Muscle layer of duodenum (tissue), 2 donors: ENCODE data around the gene ASCC1.

Experiments
- H3K27ac ChIP-seq: one replicate; pipeline ENCODE4 v1.7.0; 2013; ENCODE audit warnings: mild to moderate bottlenecking, low read length
- H3K27me3 ChIP-seq: one replicate; pipeline ENCODE4 v1.7.0; 2013; ENCODE audit warnings: low read depth, mild to moderate bottlenecking, control low read depth, low read length
- H3K36me3 ChIP-seq, 2 donors: one replicate each; pipeline ENCODE4 v1.7.0; 2013; ENCODE audit warnings: low read length in 2 of 2, control low read depth in 1 of 2, mild to moderate bottlenecking in 1 of 2; ENCODE audit not compliant: insufficient read depth in 2 of 2, control insufficient read depth in 1 of 2
- H3K4me1 ChIP-seq, 2 donors: one replicate each; pipeline ENCODE4 v1.7.0; 2013; ENCODE audit warnings: low read length in 2 of 2, mild to moderate bottlenecking in 2 of 2, control low read depth in 1 of 2, moderate library complexity in 1 of 2; ENCODE audit not compliant: insufficient read depth in 2 of 2, control insufficient read depth in 1 of 2
- H3K4me3 ChIP-seq, 2 donors: one replicate each; pipeline ENCODE4 v1.7.0; 2013; ENCODE audit warnings: low read length in 2 of 2, low read depth in 1 of 2, mild to moderate bottlenecking in 1 of 2
- H3K9me3 ChIP-seq, 2 donors: one replicate each; pipeline ENCODE4 v1.7.0; 2013; ENCODE audit warnings: low read length in 2 of 2, control low read depth in 1 of 2, mild to moderate bottlenecking in 1 of 2; ENCODE audit not compliant: control insufficient read depth in 1 of 2
- donor health status: healthy.

Gene ASCC1

DNA sequence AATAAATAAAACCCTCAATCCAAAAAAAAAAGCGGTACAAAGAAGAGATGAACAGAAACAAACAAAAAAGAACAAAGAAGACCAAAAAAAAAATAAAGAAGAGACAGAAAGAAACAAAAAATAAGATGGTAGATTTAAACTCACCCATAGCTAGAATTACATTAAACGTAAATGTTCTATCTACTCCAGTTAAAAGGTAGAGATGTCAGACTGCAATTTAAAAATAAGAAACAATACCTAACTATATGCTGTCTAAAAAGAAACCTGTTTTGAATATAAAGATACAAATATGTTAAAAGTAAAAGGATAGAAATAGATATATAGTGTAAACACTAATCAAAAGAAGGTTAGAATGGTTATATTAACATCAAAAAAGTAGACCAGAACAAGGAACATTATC, 31.9 kb downstream of the ASCC1 start:
- H3K27me3 ChIP-seq: no peaks in the 10 kb centered on the region
- no peaks in the 10 kb centered on the region for H3K4me1 ChIP-seq
- no peak overlapping the region for H3K4me3 ChIP-seq
- peaks cover 0 to under 1% of the 10 kb centered on the region in 2 donors for H3K36me3 ChIP-seq
- H3K27ac ChIP-seq: no peak overlapping the region
- H3K9me3 ChIP-seq: peaks cover 0 to 3% of the 10 kb centered on the region in 2 donors

DNA sequence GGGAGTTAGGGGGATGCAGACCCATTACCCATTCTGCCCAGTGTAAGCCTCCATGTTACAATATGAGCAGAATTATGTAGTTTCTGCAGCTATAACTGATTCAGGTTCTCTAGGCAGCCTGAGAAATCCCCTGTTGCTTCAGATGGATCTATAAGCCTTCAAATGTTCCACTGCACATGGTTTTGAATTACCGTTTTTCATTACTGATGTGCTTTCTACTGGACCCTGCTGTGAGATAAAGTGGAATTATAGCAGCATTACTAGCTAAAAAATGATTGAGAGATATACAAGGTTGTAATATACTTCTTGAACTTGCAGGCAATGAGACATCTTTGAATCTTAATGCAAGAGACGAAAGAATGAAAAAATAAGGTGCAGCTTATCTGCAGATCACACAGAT, 38.6 kb downstream of the ASCC1 start:
- H3K4me1 ChIP-seq: no peaks in the 10 kb centered on the region
- H3K36me3 ChIP-seq: peaks cover 4 to 5% of the 10 kb centered on the region in 2 donors
- no peaks in the 10 kb centered on the region for H3K27me3 ChIP-seq
- H3K27ac ChIP-seq: no peak overlapping the region
- no peaks in the 10 kb centered on the region for H3K9me3 ChIP-seq
- H3K4me3 ChIP-seq: no peak overlapping the region

GRCh38 chr10:72176701-72177100, 39.4 kb downstream of the ASCC1 start:
- no peaks in the 10 kb centered on the region for H3K4me1 ChIP-seq
- peaks cover 4 to 5% of the 10 kb centered on the region in 2 donors for H3K36me3 ChIP-seq
- H3K27me3 ChIP-seq: no peaks in the 10 kb centered on the region
- no peak overlapping the region for H3K27ac ChIP-seq
- no peaks in the 10 kb centered on the region for H3K9me3 ChIP-seq
- no peak overlapping the region for H3K4me3 ChIP-seq

DNA sequence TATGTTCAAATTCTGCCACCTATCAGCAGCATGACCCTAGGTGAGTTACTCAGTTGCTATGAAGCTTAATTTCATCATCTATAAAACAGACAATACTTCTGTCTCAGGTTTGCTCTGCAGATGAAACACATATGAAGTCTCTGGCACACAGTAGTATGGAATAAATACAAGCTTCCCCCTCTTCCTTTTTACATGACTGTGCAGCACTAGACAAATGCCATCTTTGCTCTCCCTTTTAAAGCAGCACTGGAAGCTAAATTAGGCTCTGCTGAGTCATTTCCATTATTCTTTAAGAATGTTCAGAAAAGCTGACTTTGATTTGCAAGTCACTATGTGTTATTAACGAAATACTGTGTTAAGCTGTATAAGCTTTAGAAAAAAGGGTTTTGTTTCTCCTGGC, 40.9 kb downstream of the ASCC1 start:
- no peak overlapping the region for H3K4me3 ChIP-seq
- H3K27ac ChIP-seq: no peak overlapping the region
- no peaks in the 10 kb centered on the region for H3K4me1 ChIP-seq
- H3K9me3 ChIP-seq: no peaks in the 10 kb centered on the region
- H3K27me3 ChIP-seq: no peaks in the 10 kb centered on the region
- peaks cover 4 to 5% of the 10 kb centered on the region in 2 donors for H3K36me3 ChIP-seq

GRCh38 chr10:72174297-72174662, 41.8 kb downstream of the ASCC1 start:
- H3K9me3 ChIP-seq: no peaks in the 10 kb centered on the region
- no peaks in the 10 kb centered on the region for H3K27me3 ChIP-seq
- peaks cover 4 to 5% of the 10 kb centered on the region in 2 donors for H3K36me3 ChIP-seq
- no peaks in the 10 kb centered on the region for H3K4me1 ChIP-seq
- no peak overlapping the region for H3K27ac ChIP-seq
- H3K4me3 ChIP-seq: no peak overlapping the region

DNA sequence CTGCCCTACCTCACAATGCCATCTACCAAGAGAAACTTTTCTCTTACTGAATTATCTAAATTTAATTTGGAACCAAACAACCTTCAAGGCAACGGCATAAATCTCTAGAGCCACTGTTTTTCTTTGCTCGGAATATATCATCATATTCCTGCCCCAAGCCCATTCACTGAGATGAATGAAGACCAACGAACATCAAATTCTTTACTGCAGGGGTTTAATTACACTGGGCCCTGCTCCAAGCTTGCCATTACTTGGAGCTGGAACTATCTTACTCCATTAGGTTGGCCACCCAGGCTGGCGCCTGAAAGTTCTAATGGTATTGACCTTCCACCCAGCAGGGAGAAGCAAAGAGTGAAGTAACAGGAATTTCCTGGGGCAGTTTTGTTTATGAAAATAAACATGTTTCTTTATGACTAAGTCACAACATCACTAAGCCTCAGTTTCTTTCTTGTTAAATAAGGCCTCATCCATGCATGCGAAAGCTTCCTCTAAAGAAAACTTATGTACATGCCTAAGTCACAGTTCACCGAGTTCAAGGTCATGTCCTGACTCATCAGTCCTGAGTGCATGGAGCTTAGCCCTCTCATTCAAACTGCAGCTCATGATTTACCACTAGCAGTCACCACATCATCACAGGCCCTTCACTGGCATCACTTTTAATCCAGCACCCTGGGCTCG, 42.3 kb downstream of the ASCC1 start:
- Histone ChIP-seq H3K27ac (no peak overlapping the region), H3K4me3 (no peak overlapping the region), H3K36me3 (peaks cover 0 to 5% of the 10 kb centered on the region in 2 donors), H3K9me3 (no peaks in the 10 kb centered on the region), H3K27me3 (no peaks in the 10 kb centered on the region), H3K4me1 (no peaks in the 10 kb centered on the region)

DNA sequence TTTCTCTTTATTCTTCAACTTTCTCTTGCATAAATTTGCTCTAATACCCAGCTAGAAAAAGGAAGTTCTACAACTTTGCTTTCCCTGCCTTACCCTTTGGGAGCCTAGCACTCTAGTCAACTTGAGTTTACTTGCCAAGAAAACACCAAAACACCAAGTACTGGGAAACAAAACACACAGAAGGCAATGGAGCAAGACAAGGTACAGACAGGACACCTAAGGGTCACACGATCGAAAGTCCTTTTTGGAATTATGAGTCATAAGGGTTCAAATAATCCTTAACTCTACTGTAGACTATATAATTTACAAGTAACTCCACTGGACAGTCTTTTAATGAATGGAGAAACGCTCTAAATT, 42.8 kb downstream of the ASCC1 start:
- no peaks in the 10 kb centered on the region for H3K9me3 ChIP-seq
- no peak overlapping the region for H3K4me3 ChIP-seq
- no peaks in the 10 kb centered on the region for H3K4me1 ChIP-seq
- H3K27ac ChIP-seq: no peak overlapping the region
- no peaks in the 10 kb centered on the region for H3K27me3 ChIP-seq
- H3K36me3 ChIP-seq: peaks cover 2 to 4% of the 10 kb centered on the region in 2 donors

DNA sequence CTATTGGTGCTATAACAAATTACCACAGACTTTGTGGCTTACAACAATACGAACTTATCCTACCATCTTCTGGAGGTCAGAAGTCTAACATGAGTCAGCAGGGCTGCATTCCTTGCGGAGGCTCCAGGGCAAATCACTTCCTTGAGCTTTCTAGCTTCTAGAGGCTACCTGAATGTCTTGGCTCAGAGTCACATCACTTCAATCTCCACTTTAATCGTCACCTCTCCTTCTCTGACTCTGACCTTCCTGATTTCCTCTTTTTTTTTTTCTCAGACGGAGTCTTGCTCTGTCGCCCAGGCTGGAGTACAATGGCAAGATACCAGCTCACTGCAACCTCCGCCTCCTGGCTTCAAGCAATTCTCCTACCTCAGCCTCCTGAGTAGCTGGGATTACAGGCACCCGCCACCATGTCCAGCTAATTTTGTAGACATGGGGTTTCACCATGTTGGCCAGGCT, 44.9 kb downstream of the ASCC1 start:
- Histone ChIP-seq H3K27ac (no peak overlapping the region), H3K4me1 (no peaks in the 10 kb centered on the region)

GRCh38 chr10:72170733-72171132, 45.3 kb downstream of the ASCC1 start:
- peaks cover 0 to 4% of the 10 kb centered on the region in 2 donors for H3K36me3 ChIP-seq
- H3K27me3 ChIP-seq: no peaks in the 10 kb centered on the region
- H3K4me3 ChIP-seq: no peak overlapping the region
- H3K27ac ChIP-seq: no peak overlapping the region
- H3K4me1 ChIP-seq: no peaks in the 10 kb centered on the region
- no peaks in the 10 kb centered on the region for H3K9me3 ChIP-seq

More for the DNA sequence above, 44.9 kb downstream of the ASCC1 start:
- Histone ChIP-seq H3K27me3 (no peaks in the 10 kb centered on the region), H3K36me3 (peaks cover 0 to 4% of the 10 kb centered on the region in 2 donors), H3K9me3 (no peaks in the 10 kb centered on the region), H3K4me3 (no peak overlapping the region)

GRCh38 chr10:72170263-72170662, 45.8 kb downstream of the ASCC1 start:
- H3K27ac ChIP-seq: no peak overlapping the region
- no peaks in the 10 kb centered on the region for H3K4me1 ChIP-seq
- no peaks in the 10 kb centered on the region for H3K9me3 ChIP-seq
- peaks cover 0 to 4% of the 10 kb centered on the region in 2 donors for H3K36me3 ChIP-seq
- H3K27me3 ChIP-seq: no peaks in the 10 kb centered on the region
- no peak overlapping the region for H3K4me3 ChIP-seq

DNA sequence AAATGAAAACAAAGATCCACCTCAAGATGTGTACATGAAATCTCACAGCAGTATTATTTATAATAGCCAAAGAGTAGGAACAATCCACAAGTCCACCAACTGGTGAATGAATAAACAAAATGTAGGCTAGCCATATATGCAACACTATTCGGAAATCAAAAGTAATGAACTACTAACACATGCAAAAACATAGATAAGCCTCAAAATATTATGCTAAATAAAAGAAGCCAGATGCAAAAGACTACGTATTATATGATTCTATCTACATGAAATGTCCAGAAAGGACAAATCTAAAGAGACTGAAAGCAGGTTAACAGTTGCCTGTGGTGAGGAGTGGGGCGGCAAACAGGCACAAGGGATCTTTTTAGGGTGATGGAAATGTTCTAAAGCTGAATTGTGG, 49.0 kb downstream of the ASCC1 start:
- Histone ChIP-seq H3K36me3 (peaks cover 0 to 4% of the 10 kb centered on the region in 2 donors), H3K27ac (no peak overlapping the region), H3K4me1 (no peaks in the 10 kb centered on the region), H3K27me3 (no peaks in the 10 kb centered on the region), H3K4me3 (no peak overlapping the region), H3K9me3 (no peaks in the 10 kb centered on the region)

GRCh38 chr10:72164617-72165016, 51.5 kb downstream of the ASCC1 start:
- H3K27ac ChIP-seq: no peak overlapping the region
- no peaks in the 10 kb centered on the region for H3K9me3 ChIP-seq
- H3K36me3 ChIP-seq: peaks cover 5 to 11% of the 10 kb centered on the region in 2 donors
- no peak overlapping the region for H3K4me3 ChIP-seq
- H3K27me3 ChIP-seq: no peaks in the 10 kb centered on the region
- no peaks in the 10 kb centered on the region for H3K4me1 ChIP-seq
